RPMI8226 (cell line): ENCODE results near the gene LRIT2.

Experiments
- DNase-seq: peaks from one replicate; pipeline ENCODE4 v3.0.0-alpha.2; 2015

LRIT2 gene, protein sequence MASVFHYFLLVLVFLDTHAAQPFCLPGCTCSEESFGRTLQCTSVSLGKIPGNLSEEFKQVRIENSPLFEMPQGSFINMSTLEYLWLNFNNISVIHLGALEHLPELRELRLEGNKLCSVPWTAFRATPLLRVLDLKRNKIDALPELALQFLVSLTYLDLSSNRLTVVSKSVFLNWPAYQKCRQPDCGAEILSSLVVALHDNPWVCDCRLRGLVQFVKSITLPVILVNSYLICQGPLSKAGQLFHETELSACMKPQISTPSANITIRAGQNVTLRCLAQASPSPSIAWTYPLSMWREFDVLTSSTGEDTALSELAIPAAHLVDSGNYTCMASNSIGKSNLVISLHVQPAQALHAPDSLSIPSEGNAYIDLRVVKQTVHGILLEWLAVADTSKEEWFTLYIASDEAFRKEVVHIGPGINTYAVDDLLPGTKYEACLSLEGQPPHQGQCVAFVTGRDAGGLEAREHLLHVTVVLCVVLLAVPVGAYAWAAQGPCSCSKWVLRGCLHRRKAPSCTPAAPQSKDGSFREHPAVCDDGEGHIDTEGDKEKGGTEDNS

DNA sequence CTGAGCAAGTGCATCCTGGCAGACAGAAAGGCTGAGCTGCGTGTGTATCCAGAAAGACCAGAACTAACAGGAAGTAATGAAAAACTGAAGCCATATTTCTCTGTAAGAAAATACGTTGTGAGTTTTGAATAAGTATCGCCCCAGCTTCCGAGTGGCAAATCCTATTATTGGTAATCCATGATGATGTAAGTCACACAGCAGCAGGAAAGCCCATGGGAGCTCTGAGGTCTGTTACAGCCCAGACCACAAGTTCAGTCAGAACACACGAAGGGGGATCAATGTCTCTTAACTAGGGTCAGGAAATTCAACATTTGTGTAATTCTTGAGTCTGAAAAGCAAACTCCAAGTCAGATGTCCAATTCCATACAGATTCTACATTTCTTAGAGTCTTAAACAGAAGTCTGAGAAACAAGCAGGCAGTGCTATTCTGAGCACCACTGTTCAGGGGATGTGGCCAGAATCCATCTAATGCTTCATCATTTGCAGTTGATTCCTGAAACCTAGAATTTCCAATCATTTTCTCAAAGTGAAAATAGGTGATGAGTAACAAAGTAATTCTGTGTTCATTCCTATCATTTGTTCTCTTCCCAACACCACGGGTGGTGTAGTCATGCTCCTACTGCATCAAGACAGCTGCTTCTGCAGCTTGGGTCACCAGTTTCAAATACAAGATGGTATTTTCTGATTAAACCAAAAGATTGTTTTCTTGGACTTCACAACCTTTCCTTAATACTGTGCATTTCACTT is at the start of gene LRIT2:
Gene LRIT2, minus strand, starts transcription at position 118 of the 747 bp plus-strand sequence. Its CDS starts 24 bp downstream, at position 94.
- no peak for DNase-seq

DNA sequence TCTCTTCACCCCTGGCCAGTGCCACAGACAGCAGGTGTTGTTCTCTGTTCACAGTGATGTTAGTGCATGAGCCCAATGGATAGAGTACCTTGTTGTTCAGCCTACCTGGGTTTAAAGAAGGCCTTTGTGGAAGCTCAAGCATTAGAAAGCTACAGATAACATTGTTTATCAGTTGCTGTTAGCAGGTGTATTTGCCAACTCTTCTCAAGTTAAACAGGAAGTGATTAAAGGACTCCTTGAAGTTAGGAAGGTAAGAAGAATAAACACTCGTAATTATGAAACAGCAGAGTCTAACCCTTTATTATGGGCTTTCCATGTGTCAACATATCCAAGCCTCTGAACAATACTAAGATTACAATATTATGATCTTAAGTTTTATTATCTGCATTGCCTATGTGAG is 45.4 kb upstream of the LRIT2 start:
- no peak for DNase-seq

DNA sequence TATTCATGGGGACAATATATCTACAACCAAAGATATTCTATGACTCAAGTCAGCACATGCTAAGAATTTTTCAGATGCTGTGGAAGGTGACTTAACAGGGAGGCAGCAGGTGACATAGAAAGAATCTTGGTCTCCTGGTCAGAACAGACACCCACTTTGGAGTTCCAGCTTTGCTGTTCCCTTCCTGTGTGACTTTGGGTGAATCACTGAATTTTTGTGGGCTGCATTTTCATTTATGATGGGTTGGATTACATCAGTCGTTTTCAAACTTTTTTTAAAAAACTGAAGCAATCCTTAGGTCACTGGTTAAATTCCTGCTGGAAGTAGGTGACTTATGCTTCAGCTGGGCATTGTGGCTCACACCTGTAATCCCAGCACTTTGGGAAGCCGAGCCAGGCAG is 44.4 kb upstream of the LRIT2 start:
- no peak for DNase-seq

DNA sequence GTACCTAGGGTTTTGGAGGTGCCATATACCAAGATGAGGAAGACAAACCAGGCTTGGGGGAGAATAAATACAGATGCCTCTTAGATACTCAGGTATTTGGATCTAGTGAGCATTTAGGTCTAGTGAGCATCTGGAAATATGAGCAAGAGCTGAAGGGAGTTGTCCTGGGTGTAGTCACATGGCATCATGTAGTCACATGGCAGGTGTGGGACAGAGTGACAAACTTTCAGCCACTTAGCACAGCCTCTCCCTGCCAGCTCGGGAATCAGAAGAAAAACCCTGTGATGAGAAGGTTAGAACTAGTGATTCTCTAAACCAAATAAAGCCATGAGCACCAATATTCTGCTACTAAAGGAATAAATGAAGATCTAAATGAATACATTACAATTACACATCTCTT is 43.8 kb upstream of the LRIT2 start:
- DNase-seq = no peak

DNA sequence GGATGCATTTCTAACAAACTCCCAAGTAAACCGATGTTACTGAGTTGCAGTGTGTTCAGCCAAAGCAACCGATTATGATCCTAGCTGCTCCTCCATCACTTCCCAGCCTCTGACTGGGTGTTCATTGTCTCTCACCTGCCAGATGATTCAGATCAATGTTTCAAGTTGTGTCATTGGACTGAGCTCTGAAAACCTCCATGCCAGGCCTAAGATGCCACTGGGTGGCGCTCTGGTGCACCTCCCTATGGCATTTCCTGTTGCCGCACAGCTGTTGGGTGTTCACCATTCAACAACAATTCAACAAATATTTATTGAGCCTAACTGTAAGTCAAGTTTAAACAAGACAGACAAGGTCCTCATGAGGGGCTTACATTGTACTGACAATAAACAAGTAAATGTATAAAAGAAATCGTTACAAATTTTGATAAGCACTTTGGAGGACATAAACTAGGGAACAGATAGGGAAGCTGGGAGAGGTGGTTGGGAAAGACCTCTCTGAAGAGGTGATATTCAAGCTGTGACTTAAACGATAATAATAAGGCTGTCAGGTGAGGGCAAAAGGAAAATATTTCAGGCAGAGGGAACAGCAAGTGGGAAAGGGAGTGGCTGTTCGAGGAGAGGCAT is 42.3 kb upstream of the LRIT2 start:
- DNase-seq = peak; percentile 47

DNA sequence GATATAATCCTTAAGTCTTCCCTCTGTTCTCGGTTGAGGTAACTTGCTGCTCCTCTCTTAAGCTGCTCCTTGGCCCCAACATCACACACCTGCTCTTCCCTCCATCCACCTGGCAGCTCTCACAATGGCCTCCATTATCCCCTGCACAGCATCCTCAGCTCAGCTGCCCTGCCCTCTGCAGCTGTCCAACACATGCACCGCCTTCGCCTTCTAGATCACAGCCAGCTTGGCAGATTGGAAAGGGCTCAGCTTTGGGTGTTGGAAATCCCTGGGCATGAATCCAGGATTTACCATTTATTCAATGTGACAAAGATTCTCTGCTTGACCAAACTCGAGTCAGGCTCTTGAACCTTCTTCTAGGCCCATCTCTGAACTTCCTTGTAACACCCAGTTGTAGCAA is 40.1 kb upstream of the LRIT2 start:
- no peak for DNase-seq

DNA sequence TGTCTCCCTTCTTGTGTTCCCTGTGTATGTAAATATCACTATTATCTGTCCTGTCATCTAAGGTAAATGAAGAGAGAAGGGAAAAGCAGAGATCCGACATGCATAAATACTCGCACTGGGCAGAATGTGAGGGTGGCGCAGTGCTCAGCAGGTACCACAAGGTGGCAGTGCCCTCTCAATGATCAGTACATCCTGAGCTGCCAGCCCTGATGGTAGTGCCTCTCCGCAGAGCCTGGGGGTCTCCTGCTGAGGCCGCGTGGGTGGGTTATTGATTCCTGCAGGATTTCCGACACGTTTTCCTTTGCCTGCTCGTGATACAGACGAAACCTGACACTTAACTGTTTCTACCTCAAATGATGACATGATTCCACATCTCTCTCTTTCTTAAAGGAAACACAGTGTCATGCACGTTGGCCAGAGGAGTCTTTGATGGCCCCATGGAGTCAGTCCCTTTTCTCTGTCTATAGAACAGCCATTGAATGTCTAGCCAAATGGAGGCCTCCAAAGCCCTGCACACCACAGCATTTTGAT is 39.3 kb upstream of the LRIT2 start:
- peak; percentile 51 for DNase-seq

DNA sequence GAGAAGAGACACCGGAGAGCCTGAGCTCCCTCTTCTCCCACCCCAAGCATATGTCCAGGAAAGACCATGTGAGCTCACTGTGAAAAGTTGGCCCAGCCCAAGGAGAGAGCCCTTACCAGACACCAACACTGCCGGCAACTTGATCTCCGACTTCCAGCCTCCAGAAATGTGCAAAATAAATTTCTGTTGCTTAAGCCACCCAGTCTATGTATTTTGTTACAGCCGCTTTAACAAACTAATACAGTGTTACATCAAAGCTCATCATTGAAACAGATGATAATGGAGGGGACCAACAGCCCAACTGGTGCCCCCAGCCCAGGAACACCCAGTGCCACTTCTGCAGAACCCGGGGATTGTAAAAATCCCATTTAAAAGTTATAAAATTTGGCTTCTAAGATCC is 38.4 kb upstream of the LRIT2 start:
- no peak for DNase-seq

DNA sequence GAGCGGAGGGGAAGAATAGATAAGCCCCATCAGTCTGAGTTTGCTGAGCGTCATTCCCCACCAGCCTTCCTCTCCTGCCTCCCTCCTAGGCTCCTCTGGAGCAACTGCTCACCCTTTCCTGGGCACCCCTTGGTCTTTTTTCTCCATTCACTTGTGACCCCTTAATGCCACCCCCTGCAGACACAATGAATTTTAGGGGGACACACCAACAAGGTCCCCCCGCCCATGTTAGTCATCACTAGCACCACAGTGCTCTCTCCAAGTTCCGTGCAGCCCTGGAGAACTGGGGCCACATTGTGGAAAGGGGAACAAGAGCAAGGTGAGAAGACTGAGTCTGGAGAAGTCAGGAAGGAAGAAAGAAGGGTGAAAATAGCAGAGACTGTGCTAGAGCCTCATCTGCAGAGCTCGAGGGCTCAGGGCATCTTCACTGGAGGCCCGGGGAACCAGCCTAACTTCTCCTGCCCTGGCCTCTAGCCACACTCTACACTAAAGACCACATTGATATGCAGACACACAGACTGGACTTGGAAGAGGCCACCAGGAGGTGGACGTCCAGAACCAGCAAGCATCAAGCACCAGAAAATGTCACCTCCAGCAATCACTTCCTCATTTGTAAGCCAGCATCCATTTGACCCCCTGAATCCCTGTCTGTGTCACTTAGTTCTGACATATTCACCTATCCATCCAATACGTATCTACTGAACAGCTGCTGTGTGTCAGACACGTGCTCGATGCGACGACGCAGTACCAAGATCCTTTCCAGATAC is 37.0 kb upstream of the LRIT2 start:
- DNase-seq = no peak

DNA sequence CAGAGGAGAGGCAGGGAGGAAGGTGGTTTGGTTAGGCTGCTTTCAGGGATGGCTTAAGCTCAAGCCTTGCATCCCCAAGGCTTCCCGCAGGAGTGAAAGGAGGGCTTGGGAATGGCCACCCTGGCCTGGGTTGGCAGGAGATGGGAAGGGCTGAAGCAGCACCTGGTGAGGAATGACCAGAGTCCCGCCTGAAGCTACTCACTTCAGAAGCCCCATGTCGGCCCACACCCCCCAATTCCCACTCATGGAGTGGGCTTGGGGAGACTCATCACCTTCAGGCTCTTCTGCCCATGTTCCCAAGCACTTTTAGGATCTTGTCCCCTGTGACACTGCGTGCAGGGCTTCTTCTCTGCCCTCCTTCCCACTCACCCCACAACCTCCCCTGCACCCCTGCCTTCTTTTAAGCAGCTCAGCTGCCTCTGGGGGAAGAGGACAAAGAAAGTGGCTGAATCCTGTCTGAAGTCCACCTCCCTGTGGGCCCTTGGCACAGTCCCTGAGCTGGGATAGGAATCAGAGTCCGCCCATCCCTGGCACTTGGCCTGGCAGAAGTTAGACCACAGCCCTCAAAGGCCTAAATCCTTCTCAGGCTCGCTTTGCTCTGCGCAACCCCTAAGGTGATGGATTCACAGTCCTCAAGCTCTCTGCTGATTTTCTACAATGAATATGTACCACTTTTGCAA is 36.0 kb upstream of the LRIT2 start:
- no peak for DNase-seq

DNA sequence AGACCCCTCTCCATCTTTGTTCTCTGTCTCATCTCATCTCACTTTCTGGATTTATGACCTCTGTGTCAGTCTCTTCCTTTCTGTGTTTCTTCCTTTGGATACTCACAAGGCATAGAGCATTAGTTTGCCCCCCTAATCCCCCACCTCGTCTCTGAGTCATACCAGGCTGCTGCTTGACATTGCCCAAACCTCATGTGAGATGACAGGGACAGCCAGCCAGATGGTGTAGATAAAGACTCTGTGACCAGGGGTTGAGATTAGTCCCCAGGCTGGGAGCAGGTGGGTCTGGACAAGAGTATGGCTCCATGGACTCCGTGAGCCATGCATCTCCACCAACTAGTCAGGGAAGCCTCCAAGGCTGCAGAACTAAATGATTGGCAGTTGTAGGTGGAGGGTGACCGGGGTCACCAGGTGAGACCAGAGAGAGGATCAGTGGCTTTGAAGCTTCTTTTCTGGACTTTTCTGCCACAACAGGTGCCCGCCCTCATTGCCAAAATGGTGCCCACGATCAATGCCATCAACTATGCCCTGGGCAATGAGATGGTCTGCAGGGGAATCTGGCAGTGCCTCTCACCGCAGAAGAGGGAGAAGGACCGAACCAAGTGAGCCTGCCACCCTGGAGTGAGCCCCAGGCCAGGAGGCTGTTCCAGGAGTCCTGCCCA is 32.8 kb upstream of the LRIT2 start:
- DNase-seq = no peak

DNA sequence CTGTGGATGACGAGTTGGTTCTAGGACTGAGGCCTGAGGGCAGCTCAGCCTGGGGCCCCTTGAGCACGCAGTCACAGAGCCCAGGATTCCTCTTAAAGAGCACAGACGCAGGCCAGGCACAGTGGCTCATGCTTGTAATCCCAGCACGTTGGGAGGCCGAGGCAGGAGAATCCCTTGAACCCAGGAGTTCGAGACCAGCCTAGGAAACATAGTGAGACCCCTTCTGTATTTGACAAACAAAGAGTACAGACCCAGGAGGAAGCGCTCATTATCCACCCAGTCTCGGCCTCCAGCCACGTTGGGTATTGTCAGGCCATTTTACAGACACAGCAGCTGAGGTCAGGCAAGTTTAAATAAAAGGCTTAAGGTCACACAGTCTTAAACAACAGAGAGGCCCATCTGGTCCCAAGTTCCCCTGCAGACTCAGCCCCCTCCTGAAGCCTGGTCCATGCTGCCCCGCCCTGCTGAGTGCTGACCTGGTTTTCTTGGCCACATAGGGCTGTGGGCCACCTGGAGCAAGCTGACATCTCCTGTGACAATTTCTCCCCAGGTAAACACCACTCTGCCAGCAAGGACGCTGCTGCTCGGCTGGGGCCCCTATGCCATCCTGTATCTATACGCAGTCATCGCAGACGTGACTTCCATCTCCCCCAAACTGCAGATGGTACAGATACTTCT is 32.1 kb upstream of the LRIT2 start:
- DNase-seq = no peak

DNA sequence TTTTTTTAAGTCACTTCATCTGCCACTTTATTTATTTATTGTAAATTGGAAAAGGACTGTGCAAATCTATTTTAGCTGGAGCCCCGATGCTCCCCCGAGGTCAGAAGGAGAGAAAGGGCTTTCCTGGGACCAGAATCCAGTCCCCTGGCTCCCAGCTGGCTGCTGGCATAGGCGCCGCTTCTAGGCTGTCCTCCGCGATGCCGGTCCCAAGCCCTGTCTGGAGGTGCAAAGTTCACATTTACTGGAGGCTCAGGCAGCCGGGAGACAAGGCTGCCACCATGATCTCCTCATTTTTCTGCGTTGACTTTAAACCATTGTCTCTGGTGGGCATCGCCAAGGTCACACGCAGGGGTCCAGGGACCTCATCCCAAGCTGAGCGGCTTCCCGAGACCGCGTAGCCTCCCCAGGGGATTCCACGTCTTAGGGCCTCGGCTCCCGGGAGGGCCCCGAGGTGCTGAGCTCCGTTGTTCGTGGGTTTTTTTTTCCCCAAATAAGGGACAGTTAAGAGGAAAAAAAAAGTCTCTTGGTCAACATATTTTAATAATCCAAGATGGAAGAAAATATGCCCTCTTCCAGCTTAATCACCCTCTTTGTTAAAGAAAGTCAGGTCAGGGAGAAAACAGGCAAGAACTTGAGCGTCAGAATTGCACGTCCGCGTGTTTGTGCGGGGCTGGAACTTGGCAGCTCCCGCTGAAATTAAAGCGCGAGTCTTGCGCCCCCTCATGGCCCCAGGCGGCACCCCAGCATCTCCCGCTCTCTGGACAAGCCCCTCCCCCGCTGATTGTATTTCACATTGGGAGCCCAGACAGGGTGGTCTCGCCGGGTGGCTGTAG is 31.4 kb upstream of the LRIT2 start:
- no peak for DNase-seq

DNA sequence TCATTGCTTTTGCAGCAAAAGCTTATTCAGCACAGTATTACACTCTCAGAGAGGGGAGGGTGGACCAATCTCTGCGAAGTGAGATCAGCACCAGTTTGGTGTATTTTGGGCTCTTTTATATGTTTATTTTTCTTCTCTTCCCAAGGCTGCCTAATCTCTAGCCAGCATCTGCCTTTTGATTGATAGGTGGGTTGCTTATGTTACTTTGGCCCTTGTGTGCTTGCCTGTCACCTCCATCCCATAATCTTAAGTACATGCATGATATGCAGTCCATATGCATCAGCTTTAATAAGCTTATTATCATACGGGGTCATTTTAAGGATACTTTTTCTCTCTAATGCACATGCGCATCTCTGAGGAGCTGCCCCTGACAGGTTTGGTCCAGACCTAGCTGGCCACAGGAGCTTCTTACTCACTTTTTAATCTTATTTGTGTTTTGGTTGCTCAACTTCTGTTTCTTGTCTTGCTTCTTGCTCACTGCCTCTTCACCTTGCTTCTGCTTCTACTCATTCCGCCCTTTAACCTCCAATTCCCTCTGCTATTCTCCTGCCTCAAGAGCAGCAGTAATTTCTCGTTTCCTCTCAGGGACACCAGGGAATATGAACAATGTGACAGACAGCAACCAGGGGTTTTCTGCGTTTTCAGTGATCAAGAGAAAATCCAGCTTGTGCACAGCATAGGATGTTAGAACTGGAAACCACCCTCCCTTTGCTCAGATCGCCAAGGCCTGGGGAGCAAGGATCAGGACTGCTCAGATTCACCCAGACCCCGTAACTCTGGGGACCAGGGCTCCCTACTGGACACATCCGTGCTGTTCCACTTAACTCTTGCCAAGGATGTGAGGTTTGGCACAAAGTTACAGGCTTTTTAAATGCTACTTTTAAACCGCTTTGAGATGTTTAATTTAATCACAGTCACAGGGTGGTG is 29.5 kb upstream of the LRIT2 start:
- no peak for DNase-seq

DNA sequence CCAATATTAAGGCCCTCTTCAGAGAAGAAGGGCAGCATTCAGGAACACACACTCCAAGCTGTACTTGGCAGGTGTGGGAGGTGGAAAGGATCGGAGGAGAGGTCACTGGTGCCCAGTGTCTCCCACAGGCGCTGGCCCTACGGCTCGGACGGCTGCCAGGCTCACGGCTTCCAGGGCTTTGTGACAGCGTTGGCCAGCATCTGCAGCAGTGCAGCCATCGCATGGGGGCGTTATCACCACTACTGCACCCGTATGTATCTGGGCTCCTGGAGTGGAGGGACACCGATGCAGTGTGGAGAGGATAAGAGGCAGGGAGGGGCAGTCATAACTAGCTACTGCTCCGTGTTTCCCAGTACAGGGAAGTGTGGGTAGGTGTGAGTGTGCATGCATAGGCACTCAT is 23.4 kb upstream of the LRIT2 start:
- no peak for DNase-seq

DNA sequence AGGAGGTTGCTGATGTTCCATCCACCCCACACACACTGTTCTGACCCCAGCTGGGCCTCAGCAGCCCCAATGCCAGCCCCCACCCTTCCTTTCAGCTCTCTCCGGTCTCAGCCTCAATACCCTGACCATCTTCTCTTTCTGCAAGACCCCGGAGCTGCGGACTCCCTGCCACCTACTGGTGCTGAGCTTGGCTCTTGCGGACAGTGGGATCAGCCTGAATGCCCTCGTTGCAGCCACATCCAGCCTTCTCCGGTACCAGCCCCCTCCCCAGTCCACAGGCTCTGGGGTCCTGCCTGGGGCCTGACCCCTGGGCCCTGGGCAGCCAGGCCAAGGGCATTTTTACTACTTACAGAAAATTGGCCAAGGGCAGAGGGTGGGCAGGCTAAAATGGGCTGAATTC is 22.2 kb upstream of the LRIT2 start:
- DNase-seq = no peak

DNA sequence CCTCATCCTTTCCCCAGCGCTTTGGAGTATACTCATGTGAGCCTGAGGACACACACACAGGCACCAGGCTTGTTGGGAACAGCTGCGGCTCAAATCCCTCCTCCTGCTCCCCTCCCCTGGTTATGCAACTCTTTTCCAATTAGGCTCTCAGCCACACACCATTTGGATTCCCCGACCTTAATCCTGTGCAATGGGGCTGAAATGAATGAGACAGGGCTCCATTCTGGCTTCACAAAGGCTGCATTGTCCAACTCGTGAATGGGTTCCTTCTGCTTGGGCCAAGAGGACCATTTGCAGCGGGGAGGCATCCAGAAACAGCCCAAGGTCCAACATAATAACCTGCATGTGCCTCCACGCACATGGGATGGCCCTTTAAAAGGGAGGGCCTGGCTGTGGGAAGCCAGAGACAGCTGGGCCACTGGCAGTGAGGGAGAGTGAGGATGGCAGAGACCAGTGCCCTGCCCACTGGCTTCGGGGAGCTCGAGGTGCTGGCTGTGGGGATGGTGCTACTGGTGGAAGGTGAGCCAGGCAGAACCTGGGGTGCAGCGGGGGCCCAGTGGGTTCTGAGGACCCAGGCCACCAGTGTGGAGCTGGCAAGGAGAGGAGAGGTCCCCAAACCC is 19.4 kb upstream of the LRIT2 start, which contains the start of gene RGR:
Gene RGR, plus strand, starts transcription at position 403 of the 620 bp plus-strand sequence. Its CDS starts 38 bp downstream, at position 441.
- no peak for DNase-seq

DNA sequence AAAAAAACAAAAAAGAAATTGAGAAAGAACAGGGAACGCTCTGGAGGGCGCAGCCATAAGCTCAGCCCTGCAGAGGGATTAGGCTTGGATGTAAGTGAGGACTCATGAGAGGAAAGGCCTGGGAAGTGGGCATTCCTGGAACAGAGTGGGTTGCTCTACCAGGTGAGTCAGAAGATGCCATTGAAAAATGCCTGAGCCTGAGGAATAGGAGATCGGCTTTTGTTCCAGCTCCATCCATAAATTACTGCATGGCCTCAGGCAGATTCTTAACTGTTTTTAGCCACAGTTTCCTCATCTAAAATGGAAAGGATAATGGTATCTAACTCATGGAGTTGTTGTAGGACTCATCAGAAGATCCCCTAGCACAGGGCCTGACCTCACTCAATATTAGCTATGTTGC is 18.4 kb upstream of the LRIT2 start:
- no peak for DNase-seq
